GM21528 (cell line): ENCODE results near the gene RDH5.

ENCODE experiments used
- ATAC-seq: cut with Tn5 transposase; IDR thresholded peaks from one replicate; pipeline ENCODE4 v1.9.1; 2021; ENCODE audit warnings: mild to moderate bottlenecking, moderate library complexity; ENCODE audit not compliant: unreplicated experiment, low FRiP score

Gene RDH5

GRCh38 chr12:55720071-55720564 lies at the start of gene RDH5:
Gene RDH5, plus strand, starts transcription at chr12:55720393. Its CDS starts 792 bp downstream, at chr12:55721185.
- ATAC-seq = no peak

GRCh38 chr12:55671746-55672145 lies 48.4 kb upstream of the RDH5 start:
- ATAC-seq = no peak

GRCh38 chr12:55673638-55674037 lies 46.6 kb upstream of the RDH5 start:
- ATAC-seq = peak; percentile 98

GRCh38 chr12:55675666-55676065 lies 44.5 kb upstream of the RDH5 start:
- no peak for ATAC-seq

- no peak for ATAC-seq
Measured at GRCh38 chr12:55676707-55677106, 43.5 kb upstream of the RDH5 start.

GRCh38 chr12:55679691-55680090 lies 40.5 kb upstream of the RDH5 start:
- ATAC-seq = no peak

GRCh38 chr12:55681142-55682077 lies 38.8 kb upstream of the RDH5 start:
- no peak for ATAC-seq

- ATAC-seq = no peak
Measured at GRCh38 chr12:55682087-55682796, 38.0 kb upstream of the RDH5 start.

GRCh38 chr12:55683676-55684075 lies 36.5 kb upstream of the RDH5 start:
- ATAC-seq = no peak

GRCh38 chr12:55684761-55685370 lies 35.3 kb upstream of the RDH5 start:
- no peak for ATAC-seq

- no peak for ATAC-seq
Measured at GRCh38 chr12:55685671-55686070, 34.5 kb upstream of the RDH5 start.

- ATAC-seq = no peak
Measured at GRCh38 chr12:55686366-55687010, 33.7 kb upstream of the RDH5 start.

GRCh38 chr12:55687746-55688145 lies 32.4 kb upstream of the RDH5 start:
- no peak for ATAC-seq

- no peak for ATAC-seq
Measured at GRCh38 chr12:55688716-55689655, 31.2 kb upstream of the RDH5 start.

GRCh38 chr12:55692631-55693322 lies 27.4 kb upstream of the RDH5 start:
- no peak for ATAC-seq

GRCh38 chr12:55693323-55694187 lies 26.6 kb upstream of the RDH5 start:
- no peak for ATAC-seq

GRCh38 chr12:55694188-55694515 lies 26.0 kb upstream of the RDH5 start:
- no peak for ATAC-seq

GRCh38 chr12:55694651-55695050 lies 25.5 kb upstream of the RDH5 start:
- ATAC-seq = no peak
